ENCODE measurements around the gene POMGNT2.
"Not testable (repeated sequence)": the region's sequence is repeated elsewhere in the genome, so short reads cannot be mapped to it uniquely, and the experiment has no call there.

POMGNT2 gene

DNA sequence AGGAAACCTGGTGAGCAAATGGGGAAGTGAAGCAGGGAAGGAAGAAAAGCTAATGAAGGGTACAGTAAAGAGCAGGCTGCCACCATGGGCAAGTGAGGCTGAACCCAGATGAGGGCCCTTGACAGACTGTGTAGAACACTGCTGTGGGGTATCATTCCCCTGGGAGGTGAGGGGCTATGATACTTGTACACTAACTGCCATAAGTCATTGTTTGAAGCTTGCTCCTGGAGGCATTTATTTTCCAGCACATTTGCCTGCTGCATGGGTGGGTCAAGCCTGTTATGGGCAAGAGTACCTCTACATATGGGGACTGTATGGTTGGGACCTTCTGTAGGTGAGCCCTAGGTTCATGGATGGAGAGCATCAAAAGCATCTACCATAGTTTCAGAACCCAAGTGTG lies 57.4 kb downstream of the POMGNT2 start:
- TF ChIP-seq, protein P1, sequence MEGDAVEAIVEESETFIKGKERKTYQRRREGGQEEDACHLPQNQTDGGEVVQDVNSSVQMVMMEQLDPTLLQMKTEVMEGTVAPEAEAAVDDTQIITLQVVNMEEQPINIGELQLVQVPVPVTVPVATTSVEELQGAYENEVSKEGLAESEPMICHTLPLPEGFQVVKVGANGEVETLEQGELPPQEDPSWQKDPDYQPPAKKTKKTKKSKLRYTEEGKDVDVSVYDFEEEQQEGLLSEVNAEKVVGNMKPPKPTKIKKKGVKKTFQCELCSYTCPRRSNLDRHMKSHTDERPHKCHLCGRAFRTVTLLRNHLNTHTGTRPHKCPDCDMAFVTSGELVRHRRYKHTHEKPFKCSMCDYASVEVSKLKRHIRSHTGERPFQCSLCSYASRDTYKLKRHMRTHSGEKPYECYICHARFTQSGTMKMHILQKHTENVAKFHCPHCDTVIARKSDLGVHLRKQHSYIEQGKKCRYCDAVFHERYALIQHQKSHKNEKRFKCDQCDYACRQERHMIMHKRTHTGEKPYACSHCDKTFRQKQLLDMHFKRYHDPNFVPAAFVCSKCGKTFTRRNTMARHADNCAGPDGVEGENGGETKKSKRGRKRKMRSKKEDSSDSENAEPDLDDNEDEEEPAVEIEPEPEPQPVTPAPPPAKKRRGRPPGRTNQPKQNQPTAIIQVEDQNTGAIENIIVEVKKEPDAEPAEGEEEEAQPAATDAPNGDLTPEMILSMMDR (IDR thresholded peaks at IDR 0.05; ENCODE audit: insufficient read depth, low read length, poor library complexity, severe bottlenecking): no peak
- no peaks in the 10 kb centered on the region for H3K27me3 ChIP-seq (replicated peaks; ENCODE audit: control insufficient read depth, insufficient read depth, low read length)
- H3K4me3 ChIP-seq (replicated peaks; ENCODE audit: low read depth, low read length): no peak overlapping the region
- H3K36me3 ChIP-seq (ENCODE audit: control insufficient read depth, insufficient read depth, low read length): no peaks in the 10 kb centered on the region
- no peak for DNase-seq (ENCODE audit: extremely low read depth, insufficient read length)

DNA sequence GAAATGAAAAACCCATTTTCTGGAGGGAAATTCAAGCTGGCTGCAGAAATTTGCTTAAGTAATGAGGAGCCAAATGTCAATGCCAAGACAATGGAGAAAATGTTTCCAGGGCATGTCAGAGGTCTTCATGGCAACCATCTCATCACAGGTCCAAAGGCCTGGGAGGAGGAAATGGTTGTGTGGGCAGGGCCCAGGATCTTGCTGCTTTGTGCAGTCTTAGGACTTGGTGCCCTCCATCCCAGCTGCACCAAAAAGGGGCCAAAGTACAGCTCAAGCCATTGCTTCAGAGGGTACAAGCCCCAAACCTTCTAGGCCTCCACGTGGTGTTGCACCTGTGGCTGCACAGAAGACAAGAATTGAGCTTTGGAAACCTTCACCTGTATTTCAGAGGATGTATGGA lies 59.3 kb downstream of the POMGNT2 start:
- TF ChIP-seq, protein P1 (IDR thresholded peaks at IDR 0.05; ENCODE audit: insufficient read depth, low read length, poor library complexity, severe bottlenecking): no peak
- Histone ChIP-seq H3K27me3 (replicated peaks; ENCODE audit: control insufficient read depth, insufficient read depth, low read length) (no peaks in the 10 kb centered on the region), H3K36me3 (ENCODE audit: control insufficient read depth, insufficient read depth, low read length) (no peaks in the 10 kb centered on the region), H3K4me3 (replicated peaks; ENCODE audit: low read depth, low read length) (no peak overlapping the region)
- DNase-seq (ENCODE audit: extremely low read depth, insufficient read length): no peak

DNA sequence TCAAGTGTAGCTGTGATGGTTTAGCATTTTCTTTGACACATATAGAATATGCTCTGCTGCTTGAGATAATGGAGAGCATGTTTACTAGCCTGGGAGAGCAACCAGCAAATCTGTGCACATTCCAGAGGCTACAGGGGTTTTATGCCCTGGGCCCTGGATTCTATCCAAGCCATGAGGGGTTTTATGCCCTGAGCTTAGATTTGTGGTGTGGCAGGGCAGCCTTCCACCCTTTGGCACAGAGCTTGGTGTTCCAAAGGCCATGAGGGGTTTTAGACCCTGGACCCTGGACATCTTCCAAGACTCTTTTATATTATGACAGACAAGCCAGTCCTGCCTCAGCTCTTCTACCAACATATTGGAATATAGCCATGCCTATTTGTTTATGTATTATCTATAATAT lies 60.8 kb downstream of the POMGNT2 start:
- H3K36me3 ChIP-seq (ENCODE audit: control insufficient read depth, insufficient read depth, low read length); DNase-seq (ENCODE audit: extremely low read depth, insufficient read length); H3K4me3 ChIP-seq (replicated peaks; ENCODE audit: low read depth, low read length); H3K27me3 ChIP-seq (replicated peaks; ENCODE audit: control insufficient read depth, insufficient read depth, low read length): not testable (repeated sequence)

DNA sequence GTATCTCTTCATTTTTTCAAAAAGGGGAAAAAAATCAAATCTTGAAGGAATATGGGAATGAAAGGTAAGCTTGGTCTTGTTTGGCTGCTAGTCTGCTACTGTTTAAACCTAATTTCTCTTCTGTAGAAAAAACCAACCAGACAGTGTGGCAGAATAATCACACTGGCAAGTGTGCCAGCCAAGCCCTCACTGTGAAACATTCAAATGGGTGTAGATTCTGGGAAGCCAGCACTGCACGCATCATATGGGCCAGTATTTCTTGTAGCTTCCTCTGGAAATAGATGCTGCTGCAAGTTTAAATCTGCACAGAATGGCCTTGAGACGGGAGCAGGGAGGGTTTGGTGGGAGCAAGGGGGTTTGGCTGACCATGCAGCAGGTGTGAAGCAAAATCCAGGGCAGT lies 62.1 kb downstream of the POMGNT2 start:
- TF ChIP-seq, protein P1 (IDR thresholded peaks at IDR 0.05; ENCODE audit: insufficient read depth, low read length, poor library complexity, severe bottlenecking): no peak
- no peak for DNase-seq (ENCODE audit: extremely low read depth, insufficient read length)

DNA sequence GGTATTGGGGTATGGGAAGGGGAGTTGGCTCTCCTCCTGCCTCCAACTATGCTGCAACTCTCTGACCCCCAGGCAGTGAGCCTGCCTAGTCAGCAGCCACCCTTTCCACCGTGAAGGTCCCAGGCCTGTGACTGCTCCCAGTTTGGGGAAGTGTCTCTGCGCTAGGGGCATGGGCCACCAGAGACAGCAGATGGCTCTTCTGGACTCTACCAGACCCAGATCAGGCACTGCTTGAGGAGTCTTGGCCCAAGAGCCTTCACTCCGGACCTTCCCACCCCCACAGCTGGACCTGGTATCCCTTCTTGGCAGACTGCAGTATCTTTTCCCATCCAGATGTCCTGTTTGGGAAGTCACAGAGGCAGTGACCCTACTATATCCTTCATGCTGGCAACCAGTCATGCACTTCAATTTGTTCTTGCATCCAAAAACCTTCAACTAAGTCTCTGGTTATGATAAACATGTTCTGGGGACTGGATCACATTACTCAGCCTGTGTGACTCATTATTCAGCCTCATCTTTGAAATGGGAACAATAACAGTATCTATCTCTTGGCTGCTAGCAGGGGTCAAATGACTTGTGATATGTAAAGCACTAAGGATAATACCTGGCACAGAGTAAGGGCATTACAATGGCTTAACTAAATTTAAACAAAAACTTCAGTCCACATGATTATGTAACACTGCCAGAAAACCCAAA lies 62.7 kb downstream of the POMGNT2 start:
- Histone ChIP-seq H3K27me3 (replicated peaks; ENCODE audit: control insufficient read depth, insufficient read depth, low read length) (no peaks in the 10 kb centered on the region), H3K36me3 (ENCODE audit: control insufficient read depth, insufficient read depth, low read length) (no peaks in the 10 kb centered on the region), H3K4me3 (replicated peaks; ENCODE audit: low read depth, low read length) (no peak overlapping the region)
- TF ChIP-seq, protein P1 (IDR thresholded peaks at IDR 0.05; ENCODE audit: insufficient read depth, low read length, poor library complexity, severe bottlenecking): no peak
- DNase-seq (ENCODE audit: extremely low read depth, insufficient read length): no peak

More for the DNA sequence above, 62.1 kb downstream of the POMGNT2 start:
- H3K4me3 ChIP-seq (replicated peaks; ENCODE audit: low read depth, low read length): no peak overlapping the region
- H3K36me3 ChIP-seq (ENCODE audit: control insufficient read depth, insufficient read depth, low read length): no peaks in the 10 kb centered on the region
- H3K27me3 ChIP-seq (replicated peaks; ENCODE audit: control insufficient read depth, insufficient read depth, low read length): no peaks in the 10 kb centered on the region

DNA sequence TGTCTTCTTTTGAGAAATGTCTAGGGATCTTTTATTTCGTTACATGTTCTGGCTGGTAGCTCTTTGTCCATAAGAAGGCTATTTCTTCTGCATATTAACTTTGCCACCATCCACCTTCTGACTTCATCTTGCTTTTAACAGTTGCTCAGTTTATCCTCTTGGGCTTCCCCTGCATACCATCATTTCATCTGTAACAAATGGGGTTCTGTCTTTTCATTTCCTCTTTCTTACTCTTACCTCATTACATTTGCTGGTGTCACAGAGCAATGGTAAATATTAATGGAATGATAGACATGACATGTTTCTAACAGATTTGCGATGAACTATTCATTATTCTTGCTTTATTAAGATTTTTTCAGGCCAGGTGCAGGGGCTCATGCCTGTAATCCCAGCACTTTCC lies 64.4 kb downstream of the POMGNT2 start:
- Histone ChIP-seq H3K36me3 (ENCODE audit: control insufficient read depth, insufficient read depth, low read length) (no peaks in the 10 kb centered on the region), H3K27me3 (replicated peaks; ENCODE audit: control insufficient read depth, insufficient read depth, low read length) (no peaks in the 10 kb centered on the region), H3K4me3 (replicated peaks; ENCODE audit: low read depth, low read length) (no peak overlapping the region)
- TF ChIP-seq, protein P1 (IDR thresholded peaks at IDR 0.05; ENCODE audit: insufficient read depth, low read length, poor library complexity, severe bottlenecking): no peak
- no peak for DNase-seq (ENCODE audit: extremely low read depth, insufficient read length)

Data from GM06990 (cell line).